NCI-H187 treated with DMSO at 0.1 percent for 48 hours (cell line): ENCODE results near the gene CDH2.
"Not testable (repeated sequence)": the region's sequence is repeated elsewhere in the genome, so short reads cannot be mapped to it uniquely, and the experiment has no call there.

ENCODE experiments used
- DNase-seq: peaks from one replicate; lab custom pipeline; 2025; lab: John Stamatoyannopoulos, UW

CDH2 gene

GRCh38 chr18:27921392-27921791 is 255.5 kb downstream of the CDH2 start:
- DNase-seq, result no peak

- DNase-seq, result no peak
Observed at GRCh38 chr18:27920836-27921235, 256.1 kb downstream of the CDH2 start.

GRCh38 chr18:27906189-27906588 is 270.7 kb downstream of the CDH2 start:
- not testable (repeated sequence) for DNase-seq

GRCh38 chr18:27903906-27904305 is 273.0 kb downstream of the CDH2 start:
- DNase-seq, result no peak

- no peak for DNase-seq
Observed at GRCh38 chr18:27901424-27902226, 275.3 kb downstream of the CDH2 start.
